ENCODE data around the gene COQ10B.
"Not testable (repeated sequence)": the region's sequence is repeated elsewhere in the genome, so short reads cannot be mapped to it uniquely, and the experiment has no call there.

COQ10B gene

DNA sequence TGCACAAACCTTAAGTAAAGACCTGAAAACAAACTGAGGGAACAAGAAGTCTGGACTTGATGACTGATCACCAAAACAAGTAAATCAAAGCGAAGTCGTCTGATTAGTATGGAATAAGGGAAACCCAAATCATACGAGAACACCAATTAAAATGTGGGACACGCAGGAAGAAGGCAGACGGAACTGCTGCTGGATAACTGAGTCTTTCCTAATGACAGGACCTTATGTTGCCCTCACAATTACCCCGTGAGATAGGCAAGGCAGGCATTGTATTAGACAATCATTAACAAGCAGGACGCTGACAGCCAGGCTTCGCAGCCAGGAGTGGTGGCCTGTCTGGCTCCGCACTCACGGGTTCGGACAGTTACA, 614 bp upstream of the COQ10B start:
- DNase-seq: no peak

DNA sequence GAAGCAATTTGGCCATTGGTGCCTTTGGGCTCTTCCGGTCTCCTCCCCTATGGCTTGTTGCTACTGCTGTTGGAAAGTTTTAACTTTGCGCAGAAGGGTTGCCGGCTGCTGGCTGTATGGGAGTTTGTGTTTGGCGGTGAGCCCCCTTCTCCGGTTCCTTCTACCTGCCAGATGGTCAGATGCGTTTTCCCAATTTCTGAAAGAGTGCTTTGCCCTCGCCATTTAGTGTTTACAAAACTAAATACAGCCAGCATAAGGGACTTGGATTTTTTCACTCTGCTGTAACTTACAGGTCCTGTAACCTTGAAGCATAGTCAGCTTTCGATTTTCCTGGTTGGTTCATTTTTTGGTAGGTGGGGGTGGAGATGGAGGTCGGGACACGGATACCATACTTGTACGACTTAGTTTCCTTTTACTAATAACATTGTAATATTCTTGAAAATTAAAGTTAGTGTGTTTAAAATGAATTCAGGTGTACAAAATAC, 604 bp downstream of the COQ10B start:
- DNase-seq: peak; percentile 95

- DNase-seq: no peak
Observed at GRCh38 chr2:197454923-197455322, 1.6 kb downstream of the COQ10B start.

- no peak for DNase-seq
Observed at GRCh38 chr2:197455428-197455827, 2.1 kb downstream of the COQ10B start.

- DNase-seq: no peak
Observed at GRCh38 chr2:197460649-197461048, 7.3 kb downstream of the COQ10B start.

- no peak for DNase-seq
Observed at GRCh38 chr2:197461057-197461456, 7.7 kb downstream of the COQ10B start.

GRCh38 chr2:197464175-197464574, 10.8 kb downstream of the COQ10B start:
- no peak for DNase-seq

DNA sequence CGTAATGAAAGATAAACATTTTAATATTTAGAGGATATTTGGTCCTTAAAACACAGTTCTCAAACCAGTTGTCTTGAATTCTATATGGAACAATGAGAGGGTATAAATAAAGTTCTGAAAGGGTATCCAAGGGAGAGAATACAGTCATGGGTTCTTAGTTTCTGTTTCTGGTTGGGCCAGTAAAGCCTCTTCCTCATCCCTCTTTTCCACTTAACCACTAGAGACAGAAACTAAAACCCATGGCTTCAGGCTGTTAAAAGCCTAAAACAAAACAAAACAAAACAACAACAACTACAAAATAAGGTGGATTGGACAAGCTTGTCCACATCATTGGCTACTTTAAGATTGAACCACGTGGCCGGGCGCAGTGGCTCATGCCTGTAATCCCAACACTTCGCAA, 18.8 kb downstream of the COQ10B start:
- no peak for DNase-seq

DNA sequence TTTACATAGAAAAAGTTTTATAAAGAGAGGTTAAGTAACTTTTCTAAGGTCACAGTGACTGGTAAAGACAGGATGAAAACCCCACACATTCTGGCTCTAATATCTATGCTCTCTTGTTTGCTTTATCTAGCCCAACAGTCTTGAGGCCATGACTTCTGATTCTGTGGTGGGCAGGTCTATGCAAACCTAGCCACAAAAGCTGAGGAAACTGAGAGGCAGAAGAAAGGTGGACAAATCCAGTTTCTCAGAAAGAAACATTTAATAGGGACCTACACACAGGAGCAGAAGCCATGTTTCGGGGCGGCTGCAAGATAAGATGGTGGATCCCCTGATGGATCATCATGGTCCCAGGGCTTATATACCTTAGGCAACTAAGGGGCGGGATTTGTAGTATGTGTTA, 24.4 kb downstream of the COQ10B start:
- DNase-seq: no peak

DNA sequence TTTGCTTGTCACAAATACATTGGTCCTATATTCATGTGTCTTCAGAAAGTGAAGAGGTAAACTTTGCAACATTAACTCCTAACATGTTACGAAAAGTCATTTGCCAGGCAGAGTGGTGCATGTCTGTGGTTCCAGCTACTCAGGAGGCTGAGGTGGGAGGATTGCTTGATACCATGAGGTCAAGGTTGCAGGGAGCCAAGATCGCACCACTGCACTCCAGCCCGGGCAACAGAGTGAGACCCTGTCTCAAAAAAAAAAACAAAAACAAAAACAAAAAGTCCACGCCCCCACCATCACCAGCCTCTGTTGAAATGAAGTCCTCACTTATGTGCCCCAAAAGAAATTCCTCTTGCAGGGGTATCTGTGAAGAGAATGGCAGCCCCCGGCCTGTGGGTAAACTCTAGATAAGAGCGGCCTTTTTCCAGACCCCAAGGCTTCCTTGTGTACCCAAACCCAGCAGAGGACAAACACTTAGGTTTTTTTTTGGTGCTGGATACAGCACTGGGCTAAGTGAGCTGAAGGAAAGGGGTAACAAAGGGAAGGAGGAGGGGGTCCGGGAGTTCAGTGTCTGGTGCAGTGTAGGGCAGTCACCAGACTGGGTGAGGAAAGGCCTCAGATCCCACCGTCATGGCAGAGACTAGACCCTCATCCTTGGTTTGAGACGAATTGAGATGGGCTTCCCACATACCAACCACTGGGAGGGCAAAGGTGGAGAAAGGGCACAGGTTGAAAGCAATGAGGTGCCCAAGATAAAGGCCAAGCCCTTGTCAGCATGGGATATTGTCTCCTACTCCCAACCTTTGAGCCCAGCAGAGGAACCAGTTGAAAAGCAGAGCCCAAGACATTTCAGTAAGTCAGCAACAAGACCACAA, 27.0 kb downstream of the COQ10B start:
- DNase-seq: no peak

DNA sequence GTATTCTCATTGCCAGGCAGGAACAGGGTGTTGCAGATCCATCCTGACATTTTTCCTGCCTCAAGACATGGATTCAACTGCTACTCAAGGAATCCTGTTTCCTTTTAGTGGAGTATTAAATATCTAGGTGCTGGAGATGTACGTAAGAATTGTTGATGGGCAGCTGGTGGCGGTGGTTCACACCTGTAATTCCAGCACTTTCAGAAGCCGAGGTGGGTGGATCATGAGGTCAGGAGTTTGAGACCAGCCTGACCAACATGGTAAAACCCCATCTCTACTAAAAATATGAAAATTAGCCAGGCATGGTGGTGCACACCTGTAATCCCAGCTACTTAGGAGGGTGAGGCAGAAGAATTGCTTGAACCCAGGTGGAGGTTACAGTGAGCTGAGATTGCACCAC, 30.9 kb downstream of the COQ10B start:
- not testable (repeated sequence) for DNase-seq

DNA sequence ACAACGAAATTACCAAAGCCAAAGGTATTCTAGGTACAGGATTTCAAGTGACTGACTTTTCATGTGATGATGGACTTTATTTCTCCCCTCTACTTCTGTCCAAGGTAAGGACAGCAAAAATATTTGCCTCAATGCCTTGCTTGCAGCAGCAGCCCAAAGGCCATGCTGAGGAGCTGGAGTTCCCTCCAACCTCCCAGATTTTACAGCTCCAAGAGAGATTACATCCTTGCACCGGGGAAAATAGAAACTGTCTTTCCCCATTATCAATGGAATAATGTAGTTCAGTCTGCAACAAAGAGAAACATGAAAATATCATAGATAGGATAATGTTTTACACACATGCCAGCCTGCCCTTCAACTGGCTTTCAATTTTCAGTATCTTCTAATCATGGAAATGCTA, 32.8 kb downstream of the COQ10B start:
- no peak for DNase-seq

GRCh38 chr2:197487385-197487784, 34.0 kb downstream of the COQ10B start:
- no peak for DNase-seq

DNA sequence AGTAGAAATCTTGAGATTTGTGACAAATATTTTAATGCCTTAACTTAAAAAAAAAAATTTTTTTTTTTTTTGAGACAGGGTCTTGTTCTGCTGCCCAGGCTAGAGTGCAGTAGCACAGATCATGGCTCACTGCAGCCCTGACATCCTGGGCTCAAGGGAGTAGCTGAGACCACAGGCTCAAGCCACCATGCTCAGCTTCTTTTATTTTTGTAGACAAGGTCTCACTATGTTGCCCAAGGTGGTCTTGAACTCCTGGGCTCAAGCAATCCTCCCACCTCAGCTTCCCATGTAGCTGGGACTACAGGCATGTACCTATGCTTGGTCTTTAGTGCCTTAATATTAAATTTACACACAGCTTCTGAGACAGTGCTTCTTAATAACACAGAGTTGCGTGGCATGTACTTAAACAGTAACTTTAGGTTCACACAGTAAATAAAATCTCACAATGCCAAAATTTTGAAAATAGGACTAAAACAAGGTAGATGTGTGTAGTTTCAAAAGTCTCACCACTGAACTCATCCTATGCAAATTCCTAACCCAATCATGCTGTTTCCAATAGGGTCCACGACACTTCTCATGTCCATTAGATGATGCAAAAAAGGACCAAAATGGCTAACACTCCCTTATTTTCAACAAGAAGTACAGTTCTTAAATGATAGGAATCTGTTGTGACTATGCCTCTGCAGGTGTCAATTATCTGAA, 42.2 kb downstream of the COQ10B start:
- DNase-seq: no peak

- DNase-seq: no peak
Observed at GRCh38 chr2:197496695-197497094, 43.3 kb downstream of the COQ10B start.

- DNase-seq: no peak
Observed at GRCh38 chr2:197497326-197497725, 44.0 kb downstream of the COQ10B start.

DNA sequence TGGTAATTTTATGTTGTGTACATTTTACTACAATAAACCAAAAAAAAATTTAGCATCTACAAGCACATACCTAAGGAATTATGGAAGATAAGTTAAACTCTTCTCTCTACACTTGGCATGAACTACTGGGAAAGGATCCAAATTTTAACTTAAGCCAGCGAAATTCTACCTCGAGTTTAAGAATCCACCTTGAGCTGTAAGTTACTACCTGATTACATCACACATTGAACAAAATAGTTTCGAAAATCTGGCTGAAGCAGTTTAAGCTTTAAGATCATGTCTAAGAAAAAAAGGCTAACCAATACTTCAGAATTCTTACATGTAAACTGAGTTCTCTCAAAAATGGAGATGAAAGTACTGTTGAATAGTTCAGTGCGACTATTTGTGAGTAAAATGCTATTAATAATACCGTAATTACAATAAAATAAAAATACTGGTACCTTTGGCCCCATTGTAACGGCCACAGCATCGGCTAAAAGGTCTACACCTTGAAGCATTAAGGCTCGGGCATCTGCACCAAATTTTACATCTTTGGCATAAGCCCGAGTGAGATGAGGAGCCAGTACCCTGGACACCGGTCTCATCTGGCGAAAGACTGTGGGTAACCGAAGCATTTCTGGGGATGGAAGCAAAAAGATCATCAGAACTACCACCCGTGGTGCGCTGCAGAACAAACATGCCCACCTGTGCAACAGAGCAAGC, 45.0 kb downstream of the COQ10B start:
- DNase-seq: no peak

GRCh38 chr2:197498937-197499593, 45.7 kb downstream of the COQ10B start:
- DNase-seq: peak; percentile 37 to 39

- DNase-seq: peak; percentile 100
Observed at GRCh38 chr2:197499594-197500502, 46.5 kb downstream of the COQ10B start, which contains the start of the genes HSPD1 and HSPE1. Gene HSPD1 (minus strand): TSS chr2:197499840. CDS start chr2:197498848, 992 bp downstream. Gene HSPE1 (plus strand): TSS chr2:197500379. CDS start chr2:197500437, 58 bp downstream.

GRCh38 chr2:197500503-197501131, 47.3 kb downstream of the COQ10B start:
- DNase-seq: no peak

DNA sequence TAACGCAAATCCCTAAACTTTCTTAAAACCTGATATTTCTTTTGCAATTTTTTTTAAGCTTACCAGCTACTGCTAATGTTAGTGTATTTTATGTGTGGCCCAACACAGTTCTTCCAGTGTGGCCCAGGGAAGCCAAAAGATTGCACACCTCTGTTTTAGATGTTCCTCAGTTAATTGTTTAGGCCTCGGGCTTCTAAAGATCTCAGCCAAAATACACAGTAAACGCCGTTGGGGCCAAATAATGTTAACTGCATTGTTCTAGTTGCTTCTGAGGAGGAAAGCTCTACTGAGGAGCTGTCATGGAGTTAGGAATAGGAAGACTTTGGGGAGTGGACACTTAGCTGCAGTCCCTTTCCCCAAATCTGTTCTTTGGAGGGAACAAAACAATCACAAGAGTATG, 48.8 kb downstream of the COQ10B start:
- no peak for DNase-seq

Data from Kasumi-1 (cell line).